ENCODE data around the gene OSGEP. TPM values are rescaled to one million over a fixed set of nuclear protein-coding genes. Genes with fewer than 3 reads are reported as not detected.

Gene OSGEP
- total RNA-seq, 1 experiment from 2014 or later = 21.8 TPM

- ChIA-PET CTCF (interaction anchor here (1.0 kb wide), 1 partner anchor 13 kb away, joined by 4 read pairs; no protein-coding TSS in a partner anchor), RAD21 (ENCODE audit: low non-redundant PET in 1 of 2, low total read pairs in 2 of 2, uncharacterized antibody in 2 of 2, unreplicated experiment in 2 of 2) (no interaction called here), POLR2A (interaction anchor here (2.9 kb wide), 1 partner anchor 16 kb away, joined by 8 read pairs; the partner anchor contains the start of gene PNP)
- Histone ChIP-seq H3K9ac (ENCODE audit: low read length) (no peak overlapping the region), H4K20me1 (ENCODE audit: insufficient read depth) (no peaks in the 10 kb centered on the region), H3K27me3 (ENCODE audit: insufficient read depth, low read length) (no peaks in the 10 kb centered on the region), H3K4me1 (ENCODE audit: control insufficient read depth in 1 of 2, insufficient read depth in 2 of 2, low read length in 2 of 2) (peaks cover 5 to 17% of the 10 kb centered on the region in 2 experiments; a peak in 2 of 4 replicates), H3K9me3 (ENCODE audit: control insufficient read depth in 1 of 2, insufficient read depth in 1 of 2, low read depth in 1 of 2, low read length in 2 of 2) (no peaks in the 10 kb centered on the region), H3K27ac (ENCODE audit: low read depth, low read length) (no peak overlapping the region), H3K9me2 (ENCODE audit: insufficient read depth) (no peaks in the 10 kb centered on the region), H3K36me3 (ENCODE audit: control insufficient read depth in 1 of 2, insufficient read depth in 2 of 2, low read length in 2 of 2) (no peaks in the 10 kb centered on the region), H2AFZ (ENCODE audit: low read depth, low read length, poor library complexity, severe bottlenecking) (no peak overlapping the region), H3K4me3 (replicated peaks in 1 of 2; ENCODE audit: low read depth in 1 of 2, low read length in 2 of 2) (no peak overlapping the region), H3K4me2 (ENCODE audit: low read length) (no peak overlapping the region), H3K79me2 (ENCODE audit: insufficient read depth, low read length) (no peaks in the 10 kb centered on the region)
- DNase-seq (ENCODE audit: low read depth, low spot score) = no peak
- intact Hi-C loops (cut with micrococcal nuclease) = no loop called here
- no TSS peak for BruUV-seq (replicated peaks)
- ATAC-seq = no peak
- TF ChIP-seq RAD21 (IDR thresholded peaks at IDR 0.05; ENCODE audit: low read depth) = no peak
- TF ChIP-seq ZFX (IDR thresholded peaks at IDR 0.05) = no peak
- TF ChIP-seq REST (IDR thresholded peaks at IDR 0.05; ENCODE audit: low read depth) = no peak
- TF ChIP-seq CEBPB (IDR thresholded peaks at IDR 0.05; ENCODE audit: low read depth) = no peak
- no peak for TF ChIP-seq JUND (IDR thresholded peaks at IDR 0.05)
- no peak for TF ChIP-seq CTCF (IDR thresholded peaks at IDR 0.05 in 2 of 3, conservative IDR thresholded peaks at IDR 0.05 in 1 of 3; ENCODE audit: borderline replicate concordance in 1 of 3, insufficient read depth in 1 of 3, low read depth in 2 of 3, low read length in 2 of 3)
- no peak for TF ChIP-seq EGR1 (IDR thresholded peaks at IDR 0.05; ENCODE audit: low read depth)
- no peak for TF ChIP-seq SRF (IDR thresholded peaks at IDR 0.05; ENCODE audit: low read depth)
- TF ChIP-seq YY1 (IDR thresholded peaks at IDR 0.05; ENCODE audit: extremely low read depth, insufficient replicate concordance, low read depth, low read length) = no peak
- no peak for TF ChIP-seq ATF3 (IDR thresholded peaks at IDR 0.05)
These were observed 31.3 kb upstream of the OSGEP start for GRCh38 chr14:20485900-20486299.

All from HCT116 (cell line).